ENCODE measurements around the gene CLDN14.

CLDN14 gene

GRCh38 chr21:36489103-36489775 lies 9.3 kb upstream of the CLDN14 start:
- DNase-seq (ENCODE audit: low read depth) = no peak
- TF ChIP-seq, protein P1, sequence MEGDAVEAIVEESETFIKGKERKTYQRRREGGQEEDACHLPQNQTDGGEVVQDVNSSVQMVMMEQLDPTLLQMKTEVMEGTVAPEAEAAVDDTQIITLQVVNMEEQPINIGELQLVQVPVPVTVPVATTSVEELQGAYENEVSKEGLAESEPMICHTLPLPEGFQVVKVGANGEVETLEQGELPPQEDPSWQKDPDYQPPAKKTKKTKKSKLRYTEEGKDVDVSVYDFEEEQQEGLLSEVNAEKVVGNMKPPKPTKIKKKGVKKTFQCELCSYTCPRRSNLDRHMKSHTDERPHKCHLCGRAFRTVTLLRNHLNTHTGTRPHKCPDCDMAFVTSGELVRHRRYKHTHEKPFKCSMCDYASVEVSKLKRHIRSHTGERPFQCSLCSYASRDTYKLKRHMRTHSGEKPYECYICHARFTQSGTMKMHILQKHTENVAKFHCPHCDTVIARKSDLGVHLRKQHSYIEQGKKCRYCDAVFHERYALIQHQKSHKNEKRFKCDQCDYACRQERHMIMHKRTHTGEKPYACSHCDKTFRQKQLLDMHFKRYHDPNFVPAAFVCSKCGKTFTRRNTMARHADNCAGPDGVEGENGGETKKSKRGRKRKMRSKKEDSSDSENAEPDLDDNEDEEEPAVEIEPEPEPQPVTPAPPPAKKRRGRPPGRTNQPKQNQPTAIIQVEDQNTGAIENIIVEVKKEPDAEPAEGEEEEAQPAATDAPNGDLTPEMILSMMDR (conservative IDR thresholded peaks at IDR 0.05; ENCODE audit: control insufficient read depth, insufficient read depth, low read depth, low read length) = no peak

DNA sequence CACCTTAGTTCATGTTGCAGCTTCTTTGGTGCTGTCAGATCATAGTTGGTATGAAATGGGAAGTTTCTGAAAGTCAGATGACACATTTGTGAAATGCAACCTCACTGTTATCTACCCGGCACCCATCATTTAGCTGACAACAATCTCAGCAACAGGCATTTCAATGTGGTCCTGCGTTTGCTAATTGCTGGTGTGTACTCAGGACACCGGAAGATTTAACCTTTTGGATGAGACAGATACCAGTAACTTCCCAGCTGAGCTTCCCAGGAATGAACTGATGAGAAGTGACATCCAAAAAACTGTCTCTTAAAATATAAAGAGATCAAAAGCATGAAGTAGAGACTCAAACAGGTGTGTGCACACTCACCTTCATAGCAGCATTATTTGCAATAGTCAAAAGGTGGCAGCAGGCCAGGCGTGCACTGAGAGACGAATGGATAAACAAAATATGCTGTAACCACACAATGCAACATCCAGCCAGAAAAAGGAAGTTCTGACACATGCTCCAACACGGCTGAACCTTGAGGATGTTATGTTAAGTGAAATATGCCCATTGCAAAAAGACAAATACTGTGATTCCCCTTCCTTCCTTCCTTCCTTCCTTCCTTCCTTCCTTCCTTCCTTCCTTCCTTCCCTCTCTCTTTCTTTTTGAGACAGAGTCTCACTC lies 7.9 kb upstream of the CLDN14 start:
- TF ChIP-seq, protein P1 (conservative IDR thresholded peaks at IDR 0.05; ENCODE audit: control insufficient read depth, insufficient read depth, low read depth, low read length) = no peak
- H3K4me3 ChIP-seq (ENCODE audit: control insufficient read depth, low read depth, low read length) = no peak overlapping the region
- DNase-seq (ENCODE audit: low read depth) = peak; percentile 5

More at GRCh38 chr21:36489103-36489775, 9.3 kb upstream of the CLDN14 start:
- no peak overlapping the region for H3K4me3 ChIP-seq (ENCODE audit: control insufficient read depth, low read depth, low read length)

- DNase-seq (ENCODE audit: low read depth) = no peak
- TF ChIP-seq, protein P1 (conservative IDR thresholded peaks at IDR 0.05; ENCODE audit: control insufficient read depth, insufficient read depth, low read depth, low read length) = no peak
Observed at GRCh38 chr21:36486246-36486645, 6.3 kb upstream of the CLDN14 start.

GRCh38 chr21:36485476-36485875 lies 5.6 kb upstream of the CLDN14 start:
- H3K4me3 ChIP-seq (ENCODE audit: control insufficient read depth, low read depth, low read length) = no peak overlapping the region
- DNase-seq (ENCODE audit: low read depth) = no peak
- TF ChIP-seq, protein P1 (conservative IDR thresholded peaks at IDR 0.05; ENCODE audit: control insufficient read depth, insufficient read depth, low read depth, low read length) = no peak

More at GRCh38 chr21:36486246-36486645, 6.3 kb upstream of the CLDN14 start:
- H3K4me3 ChIP-seq (ENCODE audit: control insufficient read depth, low read depth, low read length) = no peak overlapping the region

- no peak for DNase-seq (ENCODE audit: low read depth)
- no peak overlapping the region for H3K4me3 ChIP-seq (ENCODE audit: control insufficient read depth, low read depth, low read length)
- TF ChIP-seq, protein P1 (conservative IDR thresholded peaks at IDR 0.05; ENCODE audit: control insufficient read depth, insufficient read depth, low read depth, low read length) = no peak
Observed at GRCh38 chr21:36483095-36483494, 3.2 kb upstream of the CLDN14 start.

GRCh38 chr21:36482673-36483072 lies 2.8 kb upstream of the CLDN14 start:
- no peak for DNase-seq (ENCODE audit: low read depth)
- TF ChIP-seq, protein P1 (conservative IDR thresholded peaks at IDR 0.05; ENCODE audit: control insufficient read depth, insufficient read depth, low read depth, low read length) = no peak

More at GRCh38 chr21:36482673-36483072, 2.8 kb upstream of the CLDN14 start:
- H3K4me3 ChIP-seq (ENCODE audit: control insufficient read depth, low read depth, low read length) = no peak overlapping the region

All from fibroblast of mammary gland (primary cell).